HCT116 (cell line): ENCODE results near the gene STX2. TPM values are rescaled to one million over a fixed set of nuclear protein-coding genes. Genes with fewer than 3 reads are reported as not detected.

Experiments
- ATAC-seq: fragments of 200-7000 bp; cut with Tn5 transposase; 2 replicates; pipeline ENCODE4 v1.9.1; 2020; ENCODE audit warnings: mild to moderate bottlenecking, moderate library complexity
- BruUV-seq: library from RNA; stranded (reverse); fragments of 400-500 nt; replicated peaks from 2 replicates; lab custom pipeline; 2021; lab: Mats Ljungman, UMichigan
- CTCF ChIA-PET: fragments of 300-600 bp; sonication (Branson Sonifier 250); formaldehyde crosslinking; loops from one replicate; lab custom pipeline; 2021; ENCODE audit warnings: antibody characterized with exemption; lab: Charles Lee
- POLR2A ChIA-PET: fragments of 300-600, 350-600 bp; sonication (Branson Sonifier 250); formaldehyde crosslinking; loops from one replicate; lab custom pipeline; 2021; ENCODE audit warnings: antibody characterized with exemption; lab: Charles Lee
- RAD21 ChIA-PET, 2 experiments: fragments of 300-600 bp; sonication (Branson Sonifier 250); formaldehyde crosslinking; loops; one replicate each; lab custom pipeline; 2023; ENCODE audit warnings: low total read pairs in 2 of 2; ENCODE audit not compliant: uncharacterized antibody in 2 of 2, unreplicated experiment in 2 of 2, low non-redundant PET in 1 of 2; lab: Charles Lee
- DNase-seq: peaks from one replicate; pipeline ENCODE4 v3.0.0-alpha.2; 2010; ENCODE audit warnings: low read depth, low spot score
- H2AFZ ChIP-seq: fragments of 200-600 bp; shearing (Covaris generic), sonication (generic); 2 replicates; pipeline ENCODE4 v1.6.1; 2017; ENCODE audit warnings: low read depth, mixed run types, mixed read lengths, antibody characterized with exemption, low read length; ENCODE audit not compliant: poor library complexity, severe bottlenecking
- H3K27ac ChIP-seq: 2 replicates; pipeline ENCODE4 v1.5.1; 2012; ENCODE audit warnings: low read depth, low read length
- H3K27me3 ChIP-seq: fragments of 200-600 bp; sonication (generic); 2 replicates; pipeline ENCODE4 v1.6.1; 2016; ENCODE audit warnings: mixed run types, low read length, mixed read lengths; ENCODE audit not compliant: insufficient read depth
- H3K36me3 ChIP-seq, 2 experiments: fragments of 200-500 bp in 1 of 2; fragments of 200-600 bp in 1 of 2; sonication (Bioruptor generic) in 1 of 2; sonication (generic) in 1 of 2; 2 replicates each; pipeline versions ENCODE4 v1.5.1 to v1.6.1; 2014 to 2016; ENCODE audit warnings: low read length in 2 of 2, inconsistent platforms in 1 of 2, mixed read lengths in 1 of 2, mixed run types in 1 of 2; ENCODE audit not compliant: insufficient read depth in 2 of 2, control insufficient read depth in 1 of 2
- H3K4me1 ChIP-seq, 2 experiments: fragments of 200-600 bp in 1 of 2; sonication (generic) in 1 of 2; 2 replicates each; pipeline versions ENCODE4 v1.5.1 to v1.6.1; 2012 to 2017; ENCODE audit warnings: low read length in 2 of 2, inconsistent platforms in 1 of 2, mild to moderate bottlenecking in 1 of 2, mixed read lengths in 1 of 2, mixed run types in 1 of 2, moderate library complexity in 1 of 2; ENCODE audit not compliant: insufficient read depth in 2 of 2, control insufficient read depth in 1 of 2
- H3K4me2 ChIP-seq: fragments of 200-600 bp; sonication (generic); 2 replicates; pipeline ENCODE4 v1.6.1; 2017; ENCODE audit warnings: mixed run types, low read length, mixed read lengths
- H3K4me3 ChIP-seq, 2 experiments: fragments of 200-600 bp in 1 of 2; sonication (generic) in 1 of 2; replicated peaks in 1 of 2; 2 replicates each; pipeline ENCODE4 v1.5.1; 2011 to 2016; ENCODE audit warnings: low read length in 2 of 2, control low read depth in 1 of 2, low read depth in 1 of 2, mild to moderate bottlenecking in 1 of 2, mixed read lengths in 1 of 2, mixed run types in 1 of 2
- H3K79me2 ChIP-seq: fragments of 200-600 bp; sonication (generic); 2 replicates; pipeline ENCODE4 v1.6.1; 2017; ENCODE audit warnings: mild to moderate bottlenecking, mixed run types, low read length, moderate library complexity, mixed read lengths; ENCODE audit not compliant: insufficient read depth
- H3K9ac ChIP-seq: fragments of 200-600 bp; sonication (generic); 2 replicates; pipeline ENCODE4 v1.6.1; 2016; ENCODE audit warnings: low read length, mixed read lengths
- H3K9me2 ChIP-seq: fragments of 200-600 bp; sonication (generic), shearing (Covaris generic); 2 replicates; pipeline ENCODE4 v1.6.1; 2017; ENCODE audit warnings: mixed run types, mild to moderate bottlenecking, moderate library complexity; ENCODE audit not compliant: insufficient read depth
- H3K9me3 ChIP-seq, 2 experiments: fragments of 200-500 bp in 1 of 2; fragments of 200-600 bp in 1 of 2; sonication (Bioruptor generic) in 1 of 2; sonication (generic) in 1 of 2; 2 replicates each; pipeline ENCODE4 v1.6.1; 2014 to 2017; ENCODE audit warnings: low read length in 2 of 2, mixed read lengths in 2 of 2, inconsistent platforms in 1 of 2, low read depth in 1 of 2, mild to moderate bottlenecking in 1 of 2, mixed run types in 1 of 2, moderate library complexity in 1 of 2; ENCODE audit not compliant: control insufficient read depth in 1 of 2, insufficient read depth in 1 of 2
- H4K20me1 ChIP-seq: fragments of 200-600 bp; sonication (generic), shearing (Covaris generic); 2 replicates; pipeline ENCODE4 v1.6.1; 2017; ENCODE audit warnings: mixed run types, mild to moderate bottlenecking, moderate library complexity; ENCODE audit not compliant: insufficient read depth
- CBX3 ChIP-seq: IDR thresholded peaks from 2 replicates; pipeline ENCODE4 v1.6.1; 2012; ENCODE audit warnings: low read depth
- CEBPB ChIP-seq: IDR thresholded peaks from 2 replicates; pipeline ENCODE4 v1.6.1; 2012; ENCODE audit warnings: low read depth
- EGR1 ChIP-seq: IDR thresholded peaks from 2 replicates; pipeline ENCODE4 v1.6.1; 2012; ENCODE audit warnings: low read depth
- ELF1 ChIP-seq: IDR thresholded peaks from 2 replicates; pipeline ENCODE4 v1.6.1; 2012; ENCODE audit warnings: low read depth, borderline replicate concordance
- EZH2 ChIP-seq: fragments of 200-600 bp; sonication (generic); IDR thresholded peaks from 2 replicates; pipeline ENCODE4 v1.6.1; 2017; ENCODE audit warnings: antibody characterized with exemption, mixed run types
- JUND ChIP-seq: IDR thresholded peaks from 2 replicates; pipeline ENCODE4 v1.6.1; 2012
- POLR2A ChIP-seq: IDR thresholded peaks from 2 replicates; pipeline ENCODE4 v1.7.0; 2011; ENCODE audit warnings: borderline replicate concordance; ENCODE audit not compliant: insufficient read depth, insufficient read length; ENCODE audit errors: extremely low read depth
- RAD21 ChIP-seq: IDR thresholded peaks from 2 replicates; pipeline ENCODE4 v1.6.1; 2012; ENCODE audit warnings: low read depth, mild to moderate bottlenecking
- SIN3A ChIP-seq: IDR thresholded peaks from 2 replicates; pipeline ENCODE4 v1.6.1; 2012; ENCODE audit warnings: low read depth
- SP1 ChIP-seq: IDR thresholded peaks from 2 replicates; pipeline ENCODE4 v1.6.1; 2012; ENCODE audit warnings: low read depth
- SRF ChIP-seq: IDR thresholded peaks from 2 replicates; pipeline ENCODE4 v1.6.1; 2012; ENCODE audit warnings: low read depth
- ZFX ChIP-seq: fragments of 450-650 bp; IDR thresholded peaks from 2 replicates; pipeline ENCODE4 v1.6.1; 2017
- intact Hi-C: fragments of 100-400 bp; cut with micrococcal nuclease; formaldehyde crosslinking; loops from 2 replicates; pipeline ENCODE4 v1.10.0; 2022
- total RNA-seq: library from RNA; stranded (reverse); gene quantifications from one replicate; pipeline ENCODE4 v1.2.1, GENCODE V29; 2021; ENCODE audit not compliant: unreplicated experiment
- TF ChIP-seq, protein P1 (sequence below): IDR thresholded peaks from 2 replicates; pipeline ENCODE4 v1.6.1; 2012; ENCODE audit warnings: low read depth
- TF ChIP-seq, protein P2 (sequence below): IDR thresholded peaks from 2 replicates; pipeline ENCODE4 v1.6.1; 2011; ENCODE audit warnings: mild to moderate bottlenecking, low read length, moderate library complexity; ENCODE audit not compliant: insufficient replicate concordance; ENCODE audit errors: extremely low read depth
- TF ChIP-seq, protein P3 (sequence below): IDR thresholded peaks from 2 replicates; pipeline ENCODE4 v1.6.1; 2012

Gene STX2
- total RNA-seq, 1 experiment from 2014 or later, result 19.2 TPM

DNA sequence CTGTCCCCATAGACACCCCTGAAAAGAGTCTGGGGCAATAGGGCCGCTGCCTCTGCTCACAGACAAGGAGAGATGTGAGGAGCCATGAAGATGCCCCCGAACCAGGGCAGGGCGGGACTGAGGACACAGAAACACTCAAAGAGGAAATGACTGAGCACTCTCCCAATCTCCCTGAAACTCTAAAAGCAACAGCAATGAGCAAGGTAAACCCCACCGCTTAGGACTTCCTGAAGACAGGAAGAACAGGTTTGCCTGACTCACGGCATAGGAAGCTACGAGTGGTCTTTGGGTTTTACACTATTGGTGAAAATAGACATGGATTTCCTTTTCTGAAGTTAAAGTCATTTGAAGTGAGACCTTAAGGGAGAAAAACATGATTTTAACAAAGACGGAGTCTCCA is 32.5 kb downstream of the STX2 start (continued):
- TF ChIP-seq, protein P1, sequence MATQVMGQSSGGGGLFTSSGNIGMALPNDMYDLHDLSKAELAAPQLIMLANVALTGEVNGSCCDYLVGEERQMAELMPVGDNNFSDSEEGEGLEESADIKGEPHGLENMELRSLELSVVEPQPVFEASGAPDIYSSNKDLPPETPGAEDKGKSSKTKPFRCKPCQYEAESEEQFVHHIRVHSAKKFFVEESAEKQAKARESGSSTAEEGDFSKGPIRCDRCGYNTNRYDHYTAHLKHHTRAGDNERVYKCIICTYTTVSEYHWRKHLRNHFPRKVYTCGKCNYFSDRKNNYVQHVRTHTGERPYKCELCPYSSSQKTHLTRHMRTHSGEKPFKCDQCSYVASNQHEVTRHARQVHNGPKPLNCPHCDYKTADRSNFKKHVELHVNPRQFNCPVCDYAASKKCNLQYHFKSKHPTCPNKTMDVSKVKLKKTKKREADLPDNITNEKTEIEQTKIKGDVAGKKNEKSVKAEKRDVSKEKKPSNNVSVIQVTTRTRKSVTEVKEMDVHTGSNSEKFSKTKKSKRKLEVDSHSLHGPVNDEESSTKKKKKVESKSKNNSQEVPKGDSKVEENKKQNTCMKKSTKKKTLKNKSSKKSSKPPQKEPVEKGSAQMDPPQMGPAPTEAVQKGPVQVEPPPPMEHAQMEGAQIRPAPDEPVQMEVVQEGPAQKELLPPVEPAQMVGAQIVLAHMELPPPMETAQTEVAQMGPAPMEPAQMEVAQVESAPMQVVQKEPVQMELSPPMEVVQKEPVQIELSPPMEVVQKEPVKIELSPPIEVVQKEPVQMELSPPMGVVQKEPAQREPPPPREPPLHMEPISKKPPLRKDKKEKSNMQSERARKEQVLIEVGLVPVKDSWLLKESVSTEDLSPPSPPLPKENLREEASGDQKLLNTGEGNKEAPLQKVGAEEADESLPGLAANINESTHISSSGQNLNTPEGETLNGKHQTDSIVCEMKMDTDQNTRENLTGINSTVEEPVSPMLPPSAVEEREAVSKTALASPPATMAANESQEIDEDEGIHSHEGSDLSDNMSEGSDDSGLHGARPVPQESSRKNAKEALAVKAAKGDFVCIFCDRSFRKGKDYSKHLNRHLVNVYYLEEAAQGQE, result no peak
- TF ChIP-seq, protein P2, sequence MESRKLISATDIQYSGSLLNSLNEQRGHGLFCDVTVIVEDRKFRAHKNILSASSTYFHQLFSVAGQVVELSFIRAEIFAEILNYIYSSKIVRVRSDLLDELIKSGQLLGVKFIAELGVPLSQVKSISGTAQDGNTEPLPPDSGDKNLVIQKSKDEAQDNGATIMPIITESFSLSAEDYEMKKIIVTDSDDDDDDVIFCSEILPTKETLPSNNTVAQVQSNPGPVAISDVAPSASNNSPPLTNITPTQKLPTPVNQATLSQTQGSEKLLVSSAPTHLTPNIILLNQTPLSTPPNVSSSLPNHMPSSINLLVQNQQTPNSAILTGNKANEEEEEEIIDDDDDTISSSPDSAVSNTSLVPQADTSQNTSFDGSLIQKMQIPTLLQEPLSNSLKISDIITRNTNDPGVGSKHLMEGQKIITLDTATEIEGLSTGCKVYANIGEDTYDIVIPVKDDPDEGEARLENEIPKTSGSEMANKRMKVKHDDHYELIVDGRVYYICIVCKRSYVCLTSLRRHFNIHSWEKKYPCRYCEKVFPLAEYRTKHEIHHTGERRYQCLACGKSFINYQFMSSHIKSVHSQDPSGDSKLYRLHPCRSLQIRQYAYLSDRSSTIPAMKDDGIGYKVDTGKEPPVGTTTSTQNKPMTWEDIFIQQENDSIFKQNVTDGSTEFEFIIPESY, result no peak
- TF ChIP-seq EZH2 (no peak), RAD21 (no peak)

DNA sequence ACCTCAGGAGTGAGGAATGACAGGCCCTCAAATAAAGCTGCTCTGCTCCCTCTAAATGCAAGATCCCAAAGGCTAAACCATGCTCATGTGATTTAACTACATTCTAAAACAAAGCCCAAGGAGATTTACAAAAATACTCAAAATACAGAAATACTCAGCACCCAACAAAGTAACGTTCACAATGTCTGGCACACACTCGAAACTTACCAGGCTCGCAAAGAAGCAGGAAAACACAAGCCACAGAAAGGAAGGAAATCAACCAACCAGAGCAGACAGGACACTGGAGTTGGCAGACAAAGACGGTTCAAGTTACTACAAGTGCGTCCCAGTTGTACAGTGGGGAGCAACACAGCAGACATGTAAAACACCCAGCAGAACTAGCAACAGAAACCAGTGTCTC is 33.4 kb downstream of the STX2 start:
- H4K20me1 ChIP-seq, result no peaks in the 10 kb centered on the region
- intact Hi-C loops, result no loop called here
- ATAC-seq (no peak), DNase-seq (no peak)
- RAD21 ChIA-PET, result no interaction called here
- peaks cover 0 to 4% of the 10 kb centered on the region in 2 experiments; a peak in 1 of 4 replicates for H3K4me1 ChIP-seq
- H3K9me2 ChIP-seq, result no peaks in the 10 kb centered on the region
- H3K27me3 ChIP-seq, result no peaks in the 10 kb centered on the region
- H3K4me3 ChIP-seq, result no peak overlapping the region
- POLR2A ChIA-PET, result no interaction called here
- peaks cover 7 to 14% of the 10 kb centered on the region in 2 experiments; a peak in 3 of 4 replicates for H3K36me3 ChIP-seq
- H3K4me2 ChIP-seq, result no peak overlapping the region
- no TSS peak for BruUV-seq
- no peaks in the 10 kb centered on the region for H3K79me2 ChIP-seq
- H2AFZ ChIP-seq, result no peak overlapping the region
- CTCF ChIA-PET, result no interaction called here
- no peaks in the 10 kb centered on the region for H3K9me3 ChIP-seq
- no peak overlapping the region for H3K9ac ChIP-seq
- H3K27ac ChIP-seq, result no peak overlapping the region
- TF ChIP-seq SRF (no peak), CEBPB (no peak), EGR1 (no peak), SP1 (no peak), RAD21 (no peak), ELF1 (no peak), SIN3A (no peak), CBX3 (no peak), POLR2A (no peak), JUND (no peak), ZFX (no peak)
- TF ChIP-seq, protein P2, result no peak
- TF ChIP-seq, protein P3, sequence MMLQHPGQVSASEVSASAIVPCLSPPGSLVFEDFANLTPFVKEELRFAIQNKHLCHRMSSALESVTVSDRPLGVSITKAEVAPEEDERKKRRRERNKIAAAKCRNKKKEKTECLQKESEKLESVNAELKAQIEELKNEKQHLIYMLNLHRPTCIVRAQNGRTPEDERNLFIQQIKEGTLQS, result no peak
- TF ChIP-seq, protein P1, result no peak
